Measurements from ENCODE around the gene FAM13A.
"Not testable (repeated sequence)": the region's sequence is repeated elsewhere in the genome, so short reads cannot be mapped to it uniquely, and the experiment has no call there.

DNA sequence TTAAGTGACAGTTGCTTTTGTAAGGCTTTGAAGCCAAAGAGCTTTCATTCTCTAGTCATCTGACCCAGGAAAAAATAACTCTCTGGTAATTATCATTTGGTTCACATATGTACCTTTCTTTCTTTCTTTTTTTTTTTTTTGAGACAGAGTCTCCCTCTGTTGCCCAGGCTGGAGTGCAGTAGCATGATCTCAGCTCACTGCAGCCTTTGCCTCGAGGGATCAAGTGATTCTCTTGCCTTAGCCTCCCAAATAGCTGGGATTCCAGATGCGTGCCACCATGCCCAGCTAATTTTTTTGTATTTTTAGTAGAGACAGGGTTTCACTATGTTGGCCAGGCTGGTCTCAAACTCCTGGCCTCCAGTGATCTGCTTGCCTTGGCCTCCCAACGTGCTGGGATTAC is 169.6 kb downstream of the FAM13A start:
- not testable (repeated sequence) for TF ChIP-seq POLR2A (IDR thresholded peaks at IDR 0.05)
- TF ChIP-seq, protein P1, sequence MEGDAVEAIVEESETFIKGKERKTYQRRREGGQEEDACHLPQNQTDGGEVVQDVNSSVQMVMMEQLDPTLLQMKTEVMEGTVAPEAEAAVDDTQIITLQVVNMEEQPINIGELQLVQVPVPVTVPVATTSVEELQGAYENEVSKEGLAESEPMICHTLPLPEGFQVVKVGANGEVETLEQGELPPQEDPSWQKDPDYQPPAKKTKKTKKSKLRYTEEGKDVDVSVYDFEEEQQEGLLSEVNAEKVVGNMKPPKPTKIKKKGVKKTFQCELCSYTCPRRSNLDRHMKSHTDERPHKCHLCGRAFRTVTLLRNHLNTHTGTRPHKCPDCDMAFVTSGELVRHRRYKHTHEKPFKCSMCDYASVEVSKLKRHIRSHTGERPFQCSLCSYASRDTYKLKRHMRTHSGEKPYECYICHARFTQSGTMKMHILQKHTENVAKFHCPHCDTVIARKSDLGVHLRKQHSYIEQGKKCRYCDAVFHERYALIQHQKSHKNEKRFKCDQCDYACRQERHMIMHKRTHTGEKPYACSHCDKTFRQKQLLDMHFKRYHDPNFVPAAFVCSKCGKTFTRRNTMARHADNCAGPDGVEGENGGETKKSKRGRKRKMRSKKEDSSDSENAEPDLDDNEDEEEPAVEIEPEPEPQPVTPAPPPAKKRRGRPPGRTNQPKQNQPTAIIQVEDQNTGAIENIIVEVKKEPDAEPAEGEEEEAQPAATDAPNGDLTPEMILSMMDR (IDR thresholded peaks at IDR 0.05), result not testable (repeated sequence)

All from esophagus squamous epithelium (tissue), 4 donors.